Activated naive CD4-positive, alpha-beta T cell (primary cell): Measurements from ENCODE around the gene CMTM4.
"Not testable (repeated sequence)": the region's sequence is repeated elsewhere in the genome, so short reads cannot be mapped to it uniquely, and the experiment has no call there.

Experiments
- DNase-seq, 4 experiments: peaks; one replicate each; lab custom pipeline; 2025; lab: John Stamatoyannopoulos, UW

The CMTM4 gene

DNA sequence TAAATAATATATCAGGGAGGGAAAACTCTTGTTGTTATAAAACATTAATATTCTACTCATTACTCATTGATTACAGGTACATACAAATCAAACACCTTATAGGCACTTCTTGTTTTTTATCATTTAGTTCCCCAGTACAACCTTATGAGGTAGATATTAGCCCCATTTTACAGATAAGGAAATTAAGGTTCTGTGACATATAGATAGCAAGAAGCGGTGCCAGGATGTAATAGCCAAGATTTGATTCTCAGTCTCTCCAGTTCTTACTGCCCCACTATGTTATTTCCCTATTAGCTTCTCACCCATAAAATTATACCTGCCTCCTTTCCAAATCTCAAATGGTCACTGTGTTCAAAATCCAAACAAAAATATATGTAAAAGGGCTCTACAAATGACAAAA, 55.2 kb downstream of the CMTM4 start:
- no peak for DNase-seq

DNA sequence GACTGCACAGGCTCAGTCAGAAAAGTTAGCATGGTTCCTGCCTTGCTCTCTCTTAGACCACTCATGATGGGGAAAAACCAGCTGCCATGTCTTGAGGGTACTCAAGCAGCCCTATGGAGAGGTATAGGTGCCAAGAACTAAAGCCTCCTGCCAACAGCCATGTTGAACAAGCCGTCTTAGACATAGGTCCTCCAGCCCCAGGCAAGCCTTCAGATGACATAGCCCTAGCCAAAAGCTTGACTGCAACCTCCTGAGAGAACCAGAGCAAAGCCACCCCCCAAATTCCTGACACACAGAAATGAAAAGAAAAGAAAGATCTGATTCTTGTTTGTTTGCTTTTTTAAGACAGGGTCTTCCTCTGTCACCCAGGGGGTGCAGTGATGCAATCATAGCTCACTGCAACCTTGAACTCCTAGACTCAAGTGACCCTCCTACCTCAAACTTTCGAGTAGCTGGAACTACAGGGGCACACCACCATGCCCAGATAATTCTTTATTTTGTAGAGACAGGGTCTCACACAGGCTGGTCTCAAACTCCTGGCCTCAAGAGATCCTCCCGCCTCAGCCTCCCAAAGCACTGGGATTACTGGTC, 55.7 kb downstream of the CMTM4 start:
- DNase-seq: no peak

DNA sequence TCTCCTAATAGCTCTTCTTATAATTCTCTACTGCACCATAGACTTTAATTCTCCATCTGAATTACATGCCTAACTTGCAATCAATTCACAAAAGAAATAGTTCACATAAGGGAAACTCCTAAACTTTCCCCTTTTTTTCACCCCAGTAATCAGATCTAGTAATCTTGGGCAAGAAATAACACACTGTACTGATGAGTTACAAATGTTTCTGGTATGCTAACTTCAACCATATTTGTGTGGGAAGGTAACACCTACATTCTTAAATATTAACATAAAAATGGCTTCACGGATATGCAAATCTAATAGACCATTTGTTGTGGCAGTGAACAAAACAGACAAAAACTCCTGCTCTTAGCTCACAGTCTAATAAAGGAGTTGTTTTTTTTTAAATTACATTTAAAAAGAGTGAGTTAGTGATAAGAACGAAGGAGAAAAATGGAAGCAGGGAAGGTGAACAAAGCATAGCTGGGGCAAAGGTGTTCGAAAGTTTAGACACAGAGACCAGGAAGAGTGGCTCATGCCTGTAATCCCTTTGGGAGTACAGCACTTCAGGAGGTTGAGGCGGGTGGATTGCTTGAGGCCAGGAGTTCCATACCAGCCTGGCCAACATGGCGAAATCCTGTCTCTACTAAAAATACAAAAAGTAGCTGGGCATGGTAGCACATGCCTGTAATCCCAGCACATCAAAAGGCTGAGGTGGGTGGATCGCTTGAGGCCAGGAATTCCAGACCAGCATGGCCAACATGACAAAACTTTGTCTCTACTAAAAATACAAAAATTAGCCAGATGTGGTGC, 57.3 kb downstream of the CMTM4 start:
- no peak for DNase-seq

DNA sequence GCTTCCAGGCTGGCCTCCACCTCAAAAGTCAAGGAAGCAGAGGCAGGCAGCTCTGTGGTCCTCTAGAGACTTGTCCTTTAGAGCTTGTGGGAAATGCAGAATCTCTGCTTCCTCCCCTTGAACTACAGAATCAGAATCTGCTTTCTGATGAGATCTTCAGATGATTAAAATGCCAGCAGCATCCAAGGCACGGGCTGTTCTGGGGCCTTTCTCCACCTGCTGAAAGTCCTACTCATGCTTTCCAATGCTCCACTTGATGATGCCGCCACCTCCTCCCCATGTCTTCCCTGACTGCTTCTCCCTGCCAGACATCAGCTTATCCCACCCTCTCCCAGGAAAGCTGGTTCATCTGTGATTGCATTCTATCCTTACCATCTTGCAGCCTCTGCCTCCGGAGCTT, 58.7 kb downstream of the CMTM4 start:
- DNase-seq: no peak

DNA sequence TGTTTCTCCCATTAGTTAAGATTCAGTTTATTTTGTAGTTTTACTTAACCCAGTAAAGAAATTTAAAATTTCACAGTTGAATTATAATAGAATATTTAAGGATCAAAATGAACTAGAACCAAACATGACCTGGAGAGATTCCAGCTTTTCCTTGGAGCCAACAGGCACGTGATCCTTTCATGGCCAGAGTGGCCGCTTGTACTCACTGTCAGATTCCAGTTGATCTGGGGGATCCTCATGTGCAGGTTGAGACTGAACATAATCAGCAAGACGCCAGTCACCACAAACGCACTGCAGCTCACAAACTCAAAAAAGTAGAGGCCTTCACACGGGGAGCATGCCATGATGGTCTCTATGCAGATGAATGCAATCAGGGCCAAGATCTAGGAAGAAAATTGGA, 60.3 kb downstream of the CMTM4 start:
- no peak for DNase-seq

DNA sequence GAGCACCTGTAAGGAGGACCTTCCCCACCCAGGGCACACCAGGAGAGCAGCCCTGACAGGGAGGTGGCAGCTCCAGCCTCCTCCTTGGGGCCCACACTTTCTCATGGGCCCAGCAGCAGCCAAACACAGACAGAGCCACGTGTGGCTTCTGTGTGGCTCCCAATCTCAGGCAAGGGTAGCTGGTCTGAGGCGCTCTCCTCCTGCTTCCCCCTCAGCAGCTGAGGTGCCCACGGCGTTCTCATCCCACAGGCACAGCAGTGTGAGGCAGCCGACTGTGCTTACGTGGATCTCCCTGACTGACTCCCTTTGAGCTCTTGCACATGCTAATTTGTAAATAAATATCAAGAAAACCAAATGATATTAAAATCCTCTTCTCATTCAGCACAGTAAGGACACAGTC, 61.1 kb downstream of the CMTM4 start:
- DNase-seq: no peak

DNA sequence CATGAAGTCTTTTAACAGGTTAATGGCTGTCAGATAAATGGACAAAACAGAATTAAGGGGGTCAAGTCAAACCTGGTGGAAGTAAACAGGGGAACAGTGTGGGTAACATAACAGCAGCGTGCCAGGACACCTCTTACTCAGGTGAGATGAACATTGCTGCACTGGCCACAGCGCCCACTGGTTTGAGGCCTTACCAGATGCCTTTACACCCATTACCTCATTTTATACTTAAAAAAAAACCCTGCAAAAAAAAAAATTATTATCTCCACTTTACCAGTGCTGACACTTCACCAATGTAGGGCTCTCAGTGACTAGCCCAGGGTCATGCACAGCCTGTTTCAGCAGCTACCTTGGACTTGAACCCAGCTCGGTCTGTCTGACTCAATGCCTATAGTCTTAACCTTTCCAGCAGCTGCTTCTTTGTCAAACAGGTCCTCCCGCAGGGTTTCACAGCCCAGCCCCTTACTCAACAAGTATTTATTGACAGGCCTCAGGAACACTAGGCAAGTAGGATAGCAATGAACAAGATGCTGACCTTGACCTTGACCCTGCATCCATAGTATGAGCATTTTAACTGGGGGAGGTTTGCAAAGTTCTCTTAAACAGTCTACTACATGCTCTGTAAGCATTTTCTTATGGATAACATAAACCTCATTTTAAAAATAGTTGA, 61.9 kb downstream of the CMTM4 start:
- DNase-seq: no peak

DNA sequence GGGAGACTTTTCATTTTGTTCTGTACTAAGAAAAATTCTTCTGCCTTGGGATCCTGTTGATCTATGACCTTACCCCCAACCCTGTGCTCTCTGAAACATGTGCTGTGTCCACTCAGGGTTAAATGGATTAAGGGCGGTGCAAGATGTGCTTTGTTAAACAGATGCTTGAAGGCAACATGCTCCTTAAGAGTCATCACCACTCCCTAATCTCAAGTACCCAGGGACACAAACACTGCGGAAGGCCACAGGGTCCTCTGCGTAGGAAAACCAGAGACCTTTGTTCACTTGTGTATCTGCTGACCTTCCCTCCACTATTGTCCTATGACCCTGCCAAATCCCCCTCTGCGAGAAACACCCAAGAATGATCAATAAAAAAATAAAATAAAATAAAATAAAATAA, 65.0 kb downstream of the CMTM4 start:
- DNase-seq: not testable (repeated sequence)

DNA sequence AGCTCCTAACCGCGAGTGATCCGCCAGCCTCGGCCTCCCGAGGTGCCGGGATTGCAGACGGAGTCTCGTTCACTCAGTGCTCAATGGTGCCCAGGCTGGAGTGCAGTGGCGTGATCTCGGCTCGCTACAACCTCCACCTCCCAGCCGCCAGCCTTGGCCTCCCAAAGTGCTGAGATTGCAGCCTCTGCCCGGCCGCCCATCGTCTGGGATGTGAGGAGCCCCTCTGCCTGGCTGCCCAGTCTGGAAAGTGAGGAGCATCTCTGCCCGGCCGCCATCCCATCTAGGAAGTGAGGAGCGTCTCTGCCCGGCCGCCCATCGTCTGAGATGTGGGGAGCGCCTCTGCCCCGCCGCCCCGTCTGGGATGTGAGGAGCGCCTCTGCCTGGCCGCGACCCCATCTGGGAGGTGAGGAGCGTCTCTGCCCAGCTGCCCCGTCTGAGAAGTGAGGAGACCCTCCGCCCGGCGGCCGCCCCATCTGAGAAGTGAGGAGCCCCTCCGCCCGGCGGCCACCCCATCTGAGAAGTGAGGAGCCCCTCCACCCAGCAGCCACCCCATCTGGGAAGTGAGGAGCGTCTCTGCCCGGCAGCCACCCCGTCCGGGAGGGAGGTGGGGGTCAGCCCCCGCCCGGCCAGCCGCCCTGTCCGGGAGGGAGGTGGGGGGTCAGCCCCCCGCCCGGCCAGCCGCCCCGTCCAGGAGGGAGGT, 65.8 kb downstream of the CMTM4 start:
- DNase-seq: not testable (repeated sequence)

DNA sequence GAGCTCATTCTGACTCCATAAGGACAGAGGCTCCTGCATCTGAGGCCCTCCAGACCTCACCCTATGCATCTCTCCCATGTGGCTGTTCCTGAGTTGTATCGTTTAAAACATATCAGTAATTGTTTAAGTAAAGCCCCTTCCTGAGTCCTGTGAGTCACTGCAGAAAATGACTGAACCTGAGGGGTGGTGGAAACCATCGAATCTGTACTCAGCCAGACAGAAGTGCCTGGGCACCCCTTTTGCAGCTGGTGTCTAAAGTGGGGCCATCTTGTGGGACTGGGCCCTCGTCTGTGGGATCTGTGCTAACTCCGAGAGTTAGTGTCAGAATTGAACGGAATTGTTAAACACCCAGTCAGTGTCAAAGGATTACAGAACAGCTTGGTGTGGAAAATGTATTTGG, 66.7 kb downstream of the CMTM4 start:
- no peak for DNase-seq

DNA sequence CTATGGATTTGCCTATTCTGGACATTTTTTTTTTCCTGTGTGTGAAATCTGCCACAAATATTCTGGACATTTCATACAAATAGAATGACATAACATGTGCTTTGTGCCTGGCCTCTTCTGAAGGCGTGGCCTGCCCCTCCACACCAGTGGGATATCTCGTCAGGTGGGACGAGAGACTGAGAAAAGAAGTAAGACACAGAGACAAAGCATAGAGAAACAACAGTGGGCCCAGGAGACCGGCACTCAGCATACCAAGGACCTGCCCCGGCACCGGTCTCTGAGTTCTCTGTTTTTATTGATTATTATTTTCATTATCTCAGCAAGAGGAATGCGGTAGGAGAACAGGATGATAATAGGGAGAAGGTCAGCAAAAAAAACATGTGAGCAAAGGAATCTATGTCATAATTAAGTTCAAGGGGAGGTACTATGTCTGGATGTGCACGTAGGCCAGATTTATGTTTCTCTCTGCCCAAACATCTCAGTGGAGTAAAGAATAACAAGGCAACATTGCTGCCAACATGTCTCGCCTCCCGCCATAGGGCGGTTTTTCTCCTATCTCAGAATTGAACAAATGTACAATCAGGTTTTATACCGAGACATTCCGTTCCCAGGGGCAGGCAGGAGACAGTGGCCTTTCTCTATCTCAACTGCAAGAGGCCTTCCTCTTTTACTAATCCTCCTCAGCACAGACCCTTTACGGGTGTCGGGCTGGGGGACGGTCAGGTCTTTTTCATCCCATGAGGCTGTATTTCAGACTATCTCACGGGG, 68.7 kb downstream of the CMTM4 start:
- DNase-seq: not testable (repeated sequence)

DNA sequence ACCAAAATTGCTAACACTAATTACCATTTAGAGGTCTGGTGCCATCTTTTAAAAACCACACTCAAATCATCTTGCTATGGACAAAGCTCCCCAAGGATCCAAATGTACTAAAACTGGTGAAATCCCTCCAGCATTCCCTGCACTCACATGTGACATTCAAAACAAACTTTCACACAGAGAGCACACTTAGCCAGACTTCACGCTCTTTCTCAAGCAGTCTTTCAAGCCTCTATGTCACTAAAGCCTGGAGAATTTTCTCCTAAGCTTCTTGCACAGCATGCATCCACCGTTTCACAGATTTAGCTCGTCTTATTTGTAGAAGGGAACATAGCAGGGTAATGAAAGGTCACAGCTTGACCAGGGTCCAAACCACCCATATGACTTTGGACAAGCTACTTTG, 72.8 kb downstream of the CMTM4 start:
- DNase-seq: no peak

DNA sequence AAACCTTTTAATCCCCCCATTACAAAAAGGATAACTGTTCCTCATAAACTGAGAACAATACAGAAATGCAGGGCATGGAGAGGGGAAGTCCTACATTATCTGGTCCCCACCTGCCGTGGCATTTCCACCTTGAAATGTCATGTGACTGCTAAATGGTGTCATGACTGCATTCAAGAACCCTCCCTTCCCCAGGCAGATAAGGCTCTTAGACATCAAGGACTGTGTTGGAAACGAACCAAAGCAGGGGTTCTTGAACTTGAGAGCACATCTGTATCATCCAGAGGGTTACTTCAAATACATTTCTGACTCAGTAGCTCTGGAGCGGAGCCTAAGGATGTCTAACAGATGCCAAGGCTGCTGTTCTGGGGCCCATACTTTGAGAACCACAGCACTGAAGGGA, 73.7 kb downstream of the CMTM4 start:
- DNase-seq: no peak

DNA sequence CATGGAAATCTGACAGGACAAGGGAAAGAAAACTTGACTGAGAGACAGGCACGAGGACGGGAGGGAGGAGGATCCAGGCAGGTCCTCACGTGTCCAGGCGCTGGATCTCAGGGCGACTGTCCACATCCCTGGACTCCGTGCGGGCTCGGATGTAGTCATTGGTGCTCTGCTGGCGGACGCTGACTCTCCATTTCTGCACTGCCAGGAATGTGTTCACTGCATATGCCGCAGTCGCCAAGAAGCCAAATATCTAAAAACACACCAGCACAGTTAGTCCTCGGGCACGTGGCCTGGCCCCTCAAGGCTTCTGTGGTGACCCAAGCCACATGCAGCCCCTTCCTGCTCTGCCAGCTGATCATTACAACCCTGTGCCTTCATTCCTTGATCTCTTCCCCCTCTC, 74.6 kb downstream of the CMTM4 start:
- no peak for DNase-seq

DNA sequence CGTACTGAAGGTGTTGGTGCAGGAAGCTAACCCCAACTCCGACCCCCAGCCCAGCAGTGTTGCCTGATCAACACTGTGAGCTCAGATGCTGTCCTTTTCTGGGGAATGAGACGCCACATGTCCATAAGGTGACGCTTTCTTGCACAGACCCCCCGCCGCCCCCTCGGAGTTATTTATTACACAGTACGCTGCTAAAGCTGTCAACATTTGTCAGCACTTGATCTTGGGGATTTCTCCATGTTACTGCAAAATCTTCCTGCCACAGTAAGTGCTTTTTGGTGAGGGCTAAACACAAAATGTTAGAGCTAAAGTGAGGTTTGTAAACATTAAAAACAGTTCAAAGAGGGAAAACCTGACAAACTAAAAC, 76.1 kb downstream of the CMTM4 start:
- no peak for DNase-seq

DNA sequence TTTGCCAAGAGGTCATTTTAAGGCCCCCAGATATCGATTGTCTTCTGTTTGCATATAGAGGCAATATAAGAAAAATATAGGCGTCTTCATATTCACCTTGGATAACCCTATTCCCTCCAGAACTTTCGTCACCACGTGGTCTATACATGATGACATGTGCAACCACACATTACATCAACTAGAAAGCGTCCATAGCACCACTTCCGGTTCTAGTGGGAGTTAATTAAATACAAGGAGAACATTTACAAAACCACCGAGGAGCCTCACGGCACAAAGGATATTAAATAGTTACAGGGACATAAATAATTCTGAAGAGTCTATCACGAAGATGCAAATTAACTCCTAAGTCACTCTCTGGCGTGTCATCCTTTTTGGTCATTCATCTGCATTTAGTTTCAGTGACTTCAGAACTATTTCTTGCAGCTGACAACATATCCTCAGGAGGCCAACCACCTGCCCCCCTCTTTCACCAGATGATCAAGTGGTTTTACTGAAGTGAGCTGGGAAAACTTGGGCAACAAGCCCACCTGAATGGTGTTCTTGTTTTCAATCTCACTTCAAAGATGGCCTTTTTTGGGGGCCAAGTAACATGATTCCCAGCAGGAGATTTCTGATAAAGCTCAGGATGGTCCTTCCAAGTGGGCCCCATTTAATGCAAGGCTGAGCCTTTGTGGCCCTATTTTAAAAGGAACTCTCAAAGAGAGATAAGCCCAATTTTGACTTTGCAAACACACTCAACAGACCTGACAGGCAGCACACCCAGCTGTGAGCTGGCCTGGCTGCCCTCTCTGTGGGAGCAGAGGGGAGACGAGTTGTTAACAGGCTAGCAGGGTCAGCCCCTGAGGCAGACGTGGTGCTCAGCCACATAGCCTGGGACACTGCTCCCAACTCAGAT, 76.8 kb downstream of the CMTM4 start:
- no peak for DNase-seq

DNA sequence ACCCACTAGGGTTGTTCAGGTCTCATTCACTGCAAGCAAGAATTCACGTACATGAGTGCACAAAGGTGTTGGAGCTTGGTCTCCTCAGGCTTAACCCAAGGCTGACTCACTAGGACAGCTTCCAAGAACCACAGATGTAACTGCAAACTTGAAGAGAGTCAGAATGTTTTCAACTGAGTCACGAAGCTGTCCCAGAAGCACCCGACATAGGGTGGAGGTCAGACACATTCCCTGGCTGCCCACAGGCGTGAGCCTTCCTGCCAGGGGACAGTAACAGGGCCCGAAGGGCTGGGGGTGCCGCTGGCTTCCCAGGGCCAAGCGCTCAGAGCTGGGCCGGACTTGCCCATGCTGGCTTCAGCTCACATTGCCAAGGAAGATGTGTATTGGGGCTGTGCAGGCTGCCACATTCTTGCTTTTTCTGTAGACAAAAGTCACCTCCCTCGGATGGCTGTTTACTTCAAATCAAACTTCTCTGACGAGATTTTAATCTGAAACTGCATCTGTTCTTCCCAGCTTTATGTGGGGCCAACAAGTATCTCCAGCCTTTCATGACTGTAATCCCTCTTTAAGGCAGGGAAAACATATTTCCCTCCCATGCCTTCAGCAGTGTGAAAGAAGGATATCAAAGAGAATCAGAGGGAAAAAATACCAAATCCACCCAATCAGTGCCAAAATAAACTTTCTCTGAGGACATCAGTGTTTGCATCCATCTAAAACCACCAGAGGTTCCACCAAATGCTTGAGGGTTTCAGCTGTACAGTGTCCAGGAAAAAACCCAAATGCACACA, 77.8 kb downstream of the CMTM4 start:
- DNase-seq: no peak

DNA sequence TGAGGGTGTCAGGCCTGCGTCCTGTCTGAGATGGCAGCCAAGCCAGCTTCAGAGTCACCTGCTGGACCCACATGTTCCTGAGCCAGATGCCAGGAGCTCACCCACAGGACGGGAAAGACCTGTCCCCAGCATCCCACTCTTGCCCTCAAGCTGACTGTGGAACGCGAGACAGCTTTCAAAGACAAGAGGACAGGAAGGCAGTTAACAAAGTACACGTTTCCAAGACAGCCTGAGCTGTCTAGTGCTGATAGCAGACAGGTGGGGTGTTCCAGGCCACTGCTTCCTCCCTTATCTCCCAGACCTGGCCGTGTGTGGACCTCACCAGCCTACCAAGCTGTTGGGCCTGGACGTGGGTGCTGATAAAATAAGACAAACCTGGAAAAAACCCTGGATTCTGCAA, 78.8 kb downstream of the CMTM4 start:
- no peak for DNase-seq

DNA sequence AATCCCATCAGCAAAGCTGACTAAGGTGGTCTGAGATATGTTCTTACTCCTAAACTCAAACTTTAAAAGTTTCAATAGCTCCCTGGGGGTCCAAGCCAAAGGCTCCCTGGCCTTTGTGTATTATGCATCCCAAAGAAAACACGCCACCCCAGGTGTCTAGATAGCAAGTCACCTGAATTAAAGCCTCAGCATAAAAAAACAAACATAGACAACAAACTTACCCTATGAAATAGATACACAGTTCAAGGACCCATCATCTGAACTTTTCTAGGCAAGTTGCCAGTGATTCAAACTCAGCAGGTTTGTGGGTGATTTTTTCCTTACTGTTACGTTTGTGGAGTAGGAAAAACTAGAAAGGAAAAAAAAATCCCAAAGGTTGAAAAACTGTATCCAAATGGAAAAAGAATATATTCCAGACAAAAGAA, 79.5 kb downstream of the CMTM4 start:
- no peak for DNase-seq

DNA sequence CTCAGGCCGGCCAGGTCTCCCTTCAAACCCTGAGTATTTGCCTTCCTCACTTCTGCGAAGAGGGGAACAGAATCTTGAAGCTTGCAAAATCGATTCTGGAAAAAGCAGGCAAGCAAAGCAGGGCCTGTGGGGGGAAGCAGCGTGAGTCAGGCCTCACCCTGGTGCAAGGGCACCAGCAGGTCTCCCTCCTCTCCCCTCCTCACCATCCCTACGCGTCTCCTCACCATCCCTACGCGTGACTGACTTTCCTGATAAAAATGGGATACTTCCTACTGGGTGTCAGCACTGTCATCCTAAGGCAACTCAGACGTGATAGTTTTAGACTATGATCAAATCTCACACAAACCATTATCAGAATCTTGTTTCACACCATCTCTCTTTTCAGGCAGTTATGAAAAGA, 80.0 kb downstream of the CMTM4 start:
- no peak for DNase-seq
